Measurements from ENCODE around the gene CHTOP. TPM values are rescaled to one million over a fixed set of nuclear protein-coding genes. Genes with fewer than 3 reads are reported as not detected.

Gene CHTOP
- total RNA-seq, 2 experiments from 2014 or later = 97.1 to 102 TPM

GRCh38 chr1:153670257-153670858 is 36.5 kb downstream of the CHTOP start:
- peak in 3 of 14 experiments; percentile 18 to 42 (median 33) for DNase-seq
- Histone ChIP-seq H3K4me3 (ENCODE audit: low read length) (peak overlapping the region; percentile 84), H3K27ac (ENCODE audit: low read depth in 1 of 2, low read length in 2 of 2) (peak overlapping the region; percentile 89 to 91), H3K36me3 (ENCODE audit: insufficient read depth, low read length) (peaks cover 46% of the 10 kb centered on the region), H3K27me3 (ENCODE audit: control insufficient read depth in 1 of 2, insufficient read depth in 2 of 2, low read length in 2 of 2) (no peaks in the 10 kb centered on the region), H3K4me1 (ENCODE audit: insufficient read depth, low read length) (peaks cover 36% of the 10 kb centered on the region), H3K9me3 (ENCODE audit: control insufficient read depth in 1 of 2, insufficient read depth in 1 of 2, low read length in 2 of 2) (no peaks in the 10 kb centered on the region)
- no peaks in the 10 kb centered on the region for H3K27me3 Mint-ChIP-seq
- H3K36me3 Mint-ChIP-seq (ENCODE audit: low read depth) = peaks cover 33% of the 10 kb centered on the region
- intact Hi-C loops (cut with DNase I, micrococcal nuclease) = loop anchor here (2.0 to 10.0 kb wide), 6 partner anchors 36 to 322 kb away; partner anchors contain the start of genes CHTOP (in 2 of the 2), RPS27 (in 2 of the 2), GATAD2B (in 1 of the 2) and S100A6 (in 1 of the 2)
- no peaks in the 10 kb centered on the region for H3K9me3 Mint-ChIP-seq
- no peak overlapping the region for H3K4me3 Mint-ChIP-seq
- peaks cover 25% of the 10 kb centered on the region for H3K4me1 Mint-ChIP-seq (ENCODE audit: low read depth)
- no peak for TF ChIP-seq CTCF (IDR thresholded peaks at IDR 0.05)
- ChIA-PET CTCF (no interaction called here), POLR2A (interaction anchor here (1.3 to 2.9 kb wide), 7 partner anchors 12 to 320 kb away, joined by 3 to 35 read pairs (median 16); partner anchors contain the start of genes CHTOP, INTS3, RPS27 and S100A5)
- peak; percentile 0 for ATAC-seq (ENCODE audit: poor library complexity)
- H3K27ac Mint-ChIP-seq = no peak overlapping the region

DNA sequence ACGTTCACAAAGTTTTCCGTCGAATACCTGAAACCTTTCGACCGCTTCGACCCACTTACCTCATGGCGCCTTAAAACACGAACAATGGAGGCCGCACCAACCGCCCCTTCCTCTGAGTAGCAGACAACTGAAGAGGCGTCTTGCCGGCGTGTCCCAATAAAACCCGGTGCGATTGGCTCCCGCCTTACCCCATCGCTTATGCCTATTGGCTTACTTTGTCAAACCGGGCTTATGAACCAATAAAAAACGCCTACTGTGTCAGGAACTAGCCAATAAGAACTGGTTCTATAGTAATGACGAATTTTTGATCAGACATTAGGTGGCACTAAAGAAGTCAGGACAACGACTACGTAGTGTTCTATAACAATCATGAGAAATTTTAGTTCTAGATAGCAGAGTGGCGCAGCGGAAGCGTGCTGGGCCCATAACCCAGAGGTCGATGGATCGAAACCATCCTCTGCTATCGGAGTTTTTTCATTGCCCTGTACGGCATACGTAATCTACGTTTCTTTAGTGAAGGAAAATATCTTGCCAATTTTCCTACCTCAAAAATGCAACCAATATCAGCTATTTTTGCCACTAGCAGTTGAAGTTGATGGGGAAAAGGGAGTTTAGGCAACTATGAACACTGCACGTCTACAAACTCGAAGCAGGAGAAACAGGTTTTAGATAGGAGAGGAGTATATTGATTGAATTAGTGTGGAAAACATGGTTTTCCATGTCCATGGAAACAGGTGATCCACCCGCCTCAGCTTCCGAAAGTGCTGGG is 37.2 kb downstream of the CHTOP start, which contains the start of gene ILF2:
Gene ILF2 (minus strand): TSS at position 135 of the 769 bp plus-strand sequence. CDS start 71 bp downstream, at position 64.
- H3K9me3 ChIP-seq (ENCODE audit: control insufficient read depth in 1 of 2, insufficient read depth in 1 of 2, low read length in 2 of 2) = no peaks in the 10 kb centered on the region
- Mint-ChIP-seq H3K4me3 (no peak within 1 kb of the TSS), H3K4me1 (ENCODE audit: low read depth) (peaks cover 25% of the 10 kb centered on the region), H3K27me3 (no peaks in the 10 kb centered on the region), H3K9me3 (no peaks in the 10 kb centered on the region), H3K27ac (no peak within 1 kb of the TSS), H3K36me3 (ENCODE audit: low read depth) (peaks cover 26% of the 10 kb centered on the region)
- ATAC-seq (ENCODE audit: poor library complexity) (peak; percentile 87), DNase-seq (peak; percentile 94 to 100 (median 97))
- ChIA-PET POLR2A (interaction anchor here (0.8 to 2.9 kb wide), 15 partner anchors 12 to 324 kb away, joined by 3 to 35 read pairs (median 4); partner anchors contain the start of genes CHTOP, INTS3, RPS27 and S100A4), CTCF (interaction anchor here (0.5 to 1.5 kb wide), 7 partner anchors 9 to 298 kb away, joined by 3 to 4 read pairs (median 3); partner anchors contain the start of gene INTS3)
- peak within 1 kb of the TSS; percentile 89 to 91 for H3K27ac ChIP-seq (ENCODE audit: low read depth in 1 of 2, low read length in 2 of 2)
- intact Hi-C loops (cut with DNase I, micrococcal nuclease) = loop anchor here (1.0 to 10.0 kb wide), 7 partner anchors 13 to 321 kb away; partner anchors contain the start of genes CHTOP (in 2 of the 2), RPS27 (in 2 of the 2), GATAD2B (in 1 of the 2) and S100A6 (in 1 of the 2)
- H3K27me3 ChIP-seq (ENCODE audit: control insufficient read depth in 1 of 2, insufficient read depth in 2 of 2, low read length in 2 of 2) = no peaks in the 10 kb centered on the region
- H3K4me1 ChIP-seq (ENCODE audit: insufficient read depth, low read length) = peaks cover 36% of the 10 kb centered on the region
- peaks cover 39% of the 10 kb centered on the region for H3K36me3 ChIP-seq (ENCODE audit: insufficient read depth, low read length)
- peak within 1 kb of the TSS; percentile 84 for H3K4me3 ChIP-seq (ENCODE audit: low read length)
- TF ChIP-seq CTCF (IDR thresholded peaks at IDR 0.05) = peak; percentile 28

Measured in CD4-positive, alpha-beta T cell (primary cell).